Tibial nerve (tissue), 4 donors: Measurements from ENCODE around the gene SAMD9. TPM values are rescaled to one million over a fixed set of nuclear protein-coding genes. Genes with fewer than 3 reads are reported as not detected.
"Not testable (repeated sequence)": the region's sequence is repeated elsewhere in the genome, so short reads cannot be mapped to it uniquely, and the experiment has no call there.

Source experiments
- DNase-seq, 2 donors: peaks; one replicate each; pipeline ENCODE4 v3.0.0-alpha.2; 2019; ENCODE audit warnings: low spot score in 2 of 2
- H3K27ac ChIP-seq, 4 donors: fragments of 200-600 bp; sonication (generic) in 3 of 4; one replicate each; pipeline ENCODE4 v1.5.1; 2017 to 2019; ENCODE audit warnings: mild to moderate bottlenecking in 1 of 4
- H3K27me3 ChIP-seq, 2 donors: fragments of 200-600 bp; sonication (generic) in 1 of 2; one replicate each; pipeline versions ENCODE4 v1.5.1 to v1.6.0; 2017 to 2019
- H3K36me3 ChIP-seq, 3 donors: fragments of 200-600 bp; sonication (generic); one replicate each; pipeline ENCODE4 v1.5.1; 2018 to 2019
- H3K4me1 ChIP-seq, 4 donors: fragments of 200-600 bp; sonication (generic) in 3 of 4; one replicate each; pipeline ENCODE4 v1.5.1; 2017 to 2019
- H3K4me3 ChIP-seq, 4 donors: fragments of 200-600 bp; sonication (generic) in 3 of 4; one replicate each; pipeline ENCODE4 v1.5.1; 2017 to 2019; ENCODE audit warnings: mild to moderate bottlenecking in 1 of 4, moderate library complexity in 1 of 4
- H3K9me3 ChIP-seq, 4 donors: fragments of 200-600 bp; sonication (generic) in 3 of 4; one replicate each; pipeline ENCODE4 v1.5.1; 2017 to 2019
- EP300 ChIP-seq, 2 donors: sonication (generic); formaldehyde crosslinking; IDR thresholded peaks; one replicate each; pipeline ENCODE4 v1.6.1; 2017; ENCODE audit warnings: antibody characterized with exemption in 2 of 2, mild to moderate bottlenecking in 1 of 2
- POLR2A ChIP-seq, 2 donors: fragments of 450-650 bp; IDR thresholded peaks; one replicate each; pipeline ENCODE4 v1.6.1; 2017; ENCODE audit warnings: antibody characterized with exemption in 2 of 2, mild to moderate bottlenecking in 2 of 2, moderate library complexity in 2 of 2
- WGBS, 2 donors: methylation state at CpG; one replicate each; pipeline ENCODE4 v1.1.5; 2018; 5-methylcytosine and 5-hydroxymethylcytosine counted together
- total RNA-seq, 4 donors: library from RNA; depleted of rRNA; stranded (reverse); fragments of >200 nt; gene quantifications; one replicate each; pipeline ENCODE4 v1.1.0, GENCODE V29; 2016
- TF ChIP-seq, protein P1 (sequence below), 5 experiments: fragments of 200-600 bp in 3 of 5; fragments of 450-650 bp in 2 of 5; sonication (generic) in 3 of 5; IDR thresholded peaks; one replicate each; pipeline ENCODE4 v1.5.1; 2016 to 2019; ENCODE audit warnings: antibody characterized with exemption in 5 of 5, mild to moderate bottlenecking in 3 of 5, moderate library complexity in 2 of 5

SAMD9 gene
- total RNA-seq, 4 donors from 2014 or later: 5.9 to 12.7 (median 7.1) TPM

DNA sequence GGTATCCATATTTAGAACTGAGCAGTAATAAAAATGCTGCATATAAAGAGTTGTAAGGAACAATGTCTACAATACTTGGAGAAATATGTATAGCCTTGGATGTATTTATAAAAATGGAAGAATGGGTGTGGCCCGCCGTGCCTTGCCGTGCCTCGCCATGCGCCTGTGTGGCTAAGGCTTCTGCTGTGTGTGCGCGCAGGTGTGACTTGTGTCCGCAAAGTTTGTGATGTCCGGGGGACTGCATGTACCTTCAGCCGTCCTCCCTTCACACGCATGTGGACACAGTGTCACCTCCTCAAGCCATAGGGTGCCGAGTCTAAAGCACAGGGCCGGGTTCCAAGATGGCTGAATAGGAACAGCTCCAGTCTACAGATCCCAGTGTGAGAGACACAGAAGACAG is 9.8 kb downstream of the SAMD9 start:
- Histone ChIP-seq H3K27ac (no peak overlapping the region), H3K4me1 (no peaks in the 10 kb centered on the region), H3K27me3 (no peaks in the 10 kb centered on the region), H3K4me3 (no peak overlapping the region), H3K36me3 (peaks cover 0 to 96% (median 42%) of the 10 kb centered on the region in 3 donors), H3K9me3 (peaks cover 0 to 98% (median 40%) of the 10 kb centered on the region in 4 donors)
- 93 to 96% methylated on average over 13 of the region's 13 CpGs for WGBS, 2 donors
- no peak for DNase-seq
- TF ChIP-seq, protein P1, sequence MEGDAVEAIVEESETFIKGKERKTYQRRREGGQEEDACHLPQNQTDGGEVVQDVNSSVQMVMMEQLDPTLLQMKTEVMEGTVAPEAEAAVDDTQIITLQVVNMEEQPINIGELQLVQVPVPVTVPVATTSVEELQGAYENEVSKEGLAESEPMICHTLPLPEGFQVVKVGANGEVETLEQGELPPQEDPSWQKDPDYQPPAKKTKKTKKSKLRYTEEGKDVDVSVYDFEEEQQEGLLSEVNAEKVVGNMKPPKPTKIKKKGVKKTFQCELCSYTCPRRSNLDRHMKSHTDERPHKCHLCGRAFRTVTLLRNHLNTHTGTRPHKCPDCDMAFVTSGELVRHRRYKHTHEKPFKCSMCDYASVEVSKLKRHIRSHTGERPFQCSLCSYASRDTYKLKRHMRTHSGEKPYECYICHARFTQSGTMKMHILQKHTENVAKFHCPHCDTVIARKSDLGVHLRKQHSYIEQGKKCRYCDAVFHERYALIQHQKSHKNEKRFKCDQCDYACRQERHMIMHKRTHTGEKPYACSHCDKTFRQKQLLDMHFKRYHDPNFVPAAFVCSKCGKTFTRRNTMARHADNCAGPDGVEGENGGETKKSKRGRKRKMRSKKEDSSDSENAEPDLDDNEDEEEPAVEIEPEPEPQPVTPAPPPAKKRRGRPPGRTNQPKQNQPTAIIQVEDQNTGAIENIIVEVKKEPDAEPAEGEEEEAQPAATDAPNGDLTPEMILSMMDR (IDR thresholded peaks at IDR 0.05): no peak
- TF ChIP-seq EP300 (IDR thresholded peaks at IDR 0.05): no peak
- no peak for TF ChIP-seq POLR2A (IDR thresholded peaks at IDR 0.05)

DNA sequence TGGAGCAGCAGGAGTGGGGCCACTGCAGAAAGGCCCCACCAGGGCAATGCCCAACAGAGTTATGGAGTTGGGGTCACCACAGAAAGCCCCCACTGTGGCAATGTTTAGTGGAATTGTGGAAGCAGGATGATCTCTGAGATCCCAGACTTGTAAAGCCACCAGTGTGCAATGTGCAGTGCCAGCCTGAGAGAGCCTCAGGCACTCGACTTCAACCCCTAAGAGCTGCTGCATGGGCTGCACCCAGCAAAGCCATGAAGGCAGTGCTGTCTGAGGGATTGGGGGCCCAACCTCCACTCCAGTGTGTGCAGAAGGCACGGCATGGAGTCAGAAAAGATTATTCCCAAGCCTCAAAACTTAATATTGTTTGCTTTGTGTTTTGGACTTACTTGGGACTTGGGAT is 20.4 kb downstream of the SAMD9 start:
- Histone ChIP-seq H3K4me3 (no peak overlapping the region), H3K27me3 (no peaks in the 10 kb centered on the region), H3K9me3 (peaks cover 4 to 64% (median 26%) of the 10 kb centered on the region in 4 donors), H3K36me3 (peaks cover 0 to 2% (median 0%) of the 10 kb centered on the region in 3 donors), H3K27ac (no peak overlapping the region), H3K4me1 (no peaks in the 10 kb centered on the region)
- WGBS, 2 donors: 60 to 74% methylated on average over 2 of the region's 2 CpGs
- TF ChIP-seq, protein P1 (IDR thresholded peaks at IDR 0.05): no peak
- DNase-seq: no peak

DNA sequence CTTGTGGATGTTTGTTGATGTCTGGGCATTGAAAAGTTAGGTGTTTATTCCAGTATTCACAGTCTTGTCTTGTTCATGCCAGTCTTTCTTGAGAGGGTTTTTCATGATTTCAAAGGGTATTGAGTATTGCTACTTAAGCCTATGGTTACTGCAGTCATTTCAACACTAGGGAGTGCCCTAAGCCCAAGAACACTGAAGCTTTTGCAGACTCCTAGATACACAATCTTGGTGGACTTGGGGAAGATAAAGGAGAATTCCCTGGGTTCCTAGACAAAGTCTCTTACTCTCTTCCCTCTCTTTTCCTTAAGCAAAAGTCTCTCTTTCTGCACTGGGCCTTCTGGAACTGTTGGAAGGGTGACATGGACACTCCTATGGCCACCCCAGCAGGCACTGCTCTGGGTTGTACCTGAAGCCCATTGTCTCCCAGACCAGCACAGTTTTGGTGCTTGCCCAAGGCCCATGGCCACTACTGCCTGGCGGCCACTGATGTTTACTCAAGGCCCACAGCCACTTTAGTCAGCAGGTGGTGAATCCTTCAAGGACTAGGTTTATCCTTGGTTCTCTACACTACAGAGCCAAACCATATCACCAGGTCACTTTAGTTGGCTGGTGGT is 24.9 kb downstream of the SAMD9 start:
- Histone ChIP-seq H3K4me3 (no peak overlapping the region), H3K9me3 (peaks cover 0 to 26% (median 8%) of the 10 kb centered on the region in 4 donors), H3K36me3 (no peaks in the 10 kb centered on the region), H3K27me3 (no peaks in the 10 kb centered on the region), H3K4me1 (no peaks in the 10 kb centered on the region), H3K27ac (no peak overlapping the region)
- TF ChIP-seq EP300 (IDR thresholded peaks at IDR 0.05) (no peak), POLR2A (IDR thresholded peaks at IDR 0.05) (no peak)
- TF ChIP-seq, protein P1 (IDR thresholded peaks at IDR 0.05): no peak
- 92% methylated on average over 1 of the region's 1 CpG for WGBS, 2 donors
- DNase-seq: no peak

DNA sequence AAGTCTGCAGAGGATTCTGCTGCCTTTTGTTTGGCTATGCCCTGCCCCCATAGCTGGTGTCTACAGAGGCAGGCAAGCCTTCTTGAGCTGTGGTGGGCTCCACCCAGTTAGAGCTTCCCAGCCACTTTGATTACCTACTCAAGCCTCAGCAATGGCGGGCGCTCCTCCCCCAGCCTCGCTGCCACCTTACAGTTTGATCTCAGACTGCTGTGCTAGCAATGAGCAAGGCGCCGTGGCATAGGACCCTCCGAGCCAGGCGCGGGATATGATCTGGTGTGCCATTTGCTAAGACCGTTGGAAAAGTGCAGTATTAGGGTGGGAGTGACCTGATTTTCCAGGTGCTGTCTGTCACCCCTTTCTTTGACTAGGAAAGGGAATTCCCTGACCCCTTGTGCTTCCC is 44.4 kb downstream of the SAMD9 start:
- peaks cover 0 to 17% (median 0%) of the 10 kb centered on the region in 4 donors for H3K9me3 ChIP-seq
- 94 to 97% methylated on average over 9 of the region's 9 CpGs for WGBS, 2 donors

GRCh38 chr7:93062599-93062998 is 55.2 kb downstream of the SAMD9 start:
- TF ChIP-seq EP300 (IDR thresholded peaks at IDR 0.05) (no peak), POLR2A (IDR thresholded peaks at IDR 0.05) (no peak)
- TF ChIP-seq, protein P1 (IDR thresholded peaks at IDR 0.05): no peak
- no peaks in the 10 kb centered on the region for H3K36me3 ChIP-seq
- DNase-seq: no peak
- H3K27me3 ChIP-seq: no peaks in the 10 kb centered on the region
- 85 to 86% methylated on average over 4 of the region's 4 CpGs for WGBS, 2 donors
- H3K4me1 ChIP-seq: no peaks in the 10 kb centered on the region
- no peak overlapping the region for H3K27ac ChIP-seq
- H3K9me3 ChIP-seq: peaks cover 0 to 11% (median 0%) of the 10 kb centered on the region in 4 donors
- H3K4me3 ChIP-seq: no peak overlapping the region

More for the DNA sequence above, 44.4 kb downstream of the SAMD9 start:
- not testable (repeated sequence) for H3K27me3 ChIP-seq, DNase-seq, H3K4me3 ChIP-seq, H3K4me1 ChIP-seq, H3K27ac ChIP-seq, H3K36me3 ChIP-seq
